HCEC 1CT (cell line): ENCODE data around the gene ALOXE3.
"Not testable (repeated sequence)": the region's sequence is repeated elsewhere in the genome, so short reads cannot be mapped to it uniquely, and the experiment has no call there.

Experiments used
- DNase-seq: peaks from one replicate; pipeline ENCODE4 v3.0.0-alpha.2; 2017

ALOXE3 gene

DNA sequence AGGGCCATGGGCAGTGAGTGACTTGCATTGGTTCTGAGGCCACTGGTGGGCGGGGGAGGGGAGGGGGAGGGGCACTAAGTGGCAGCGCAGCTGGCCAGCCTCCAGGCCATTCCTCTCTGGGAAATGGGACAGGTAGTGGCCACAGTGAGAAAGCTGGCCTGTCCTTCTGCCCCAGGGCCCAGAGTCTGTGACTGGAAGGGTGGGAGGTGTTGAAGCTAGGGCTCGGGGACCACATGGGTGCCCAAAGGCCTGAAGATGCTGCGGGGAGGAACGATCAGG is 30.4 kb downstream of the ALOXE3 start:
- DNase-seq: no peak

DNA sequence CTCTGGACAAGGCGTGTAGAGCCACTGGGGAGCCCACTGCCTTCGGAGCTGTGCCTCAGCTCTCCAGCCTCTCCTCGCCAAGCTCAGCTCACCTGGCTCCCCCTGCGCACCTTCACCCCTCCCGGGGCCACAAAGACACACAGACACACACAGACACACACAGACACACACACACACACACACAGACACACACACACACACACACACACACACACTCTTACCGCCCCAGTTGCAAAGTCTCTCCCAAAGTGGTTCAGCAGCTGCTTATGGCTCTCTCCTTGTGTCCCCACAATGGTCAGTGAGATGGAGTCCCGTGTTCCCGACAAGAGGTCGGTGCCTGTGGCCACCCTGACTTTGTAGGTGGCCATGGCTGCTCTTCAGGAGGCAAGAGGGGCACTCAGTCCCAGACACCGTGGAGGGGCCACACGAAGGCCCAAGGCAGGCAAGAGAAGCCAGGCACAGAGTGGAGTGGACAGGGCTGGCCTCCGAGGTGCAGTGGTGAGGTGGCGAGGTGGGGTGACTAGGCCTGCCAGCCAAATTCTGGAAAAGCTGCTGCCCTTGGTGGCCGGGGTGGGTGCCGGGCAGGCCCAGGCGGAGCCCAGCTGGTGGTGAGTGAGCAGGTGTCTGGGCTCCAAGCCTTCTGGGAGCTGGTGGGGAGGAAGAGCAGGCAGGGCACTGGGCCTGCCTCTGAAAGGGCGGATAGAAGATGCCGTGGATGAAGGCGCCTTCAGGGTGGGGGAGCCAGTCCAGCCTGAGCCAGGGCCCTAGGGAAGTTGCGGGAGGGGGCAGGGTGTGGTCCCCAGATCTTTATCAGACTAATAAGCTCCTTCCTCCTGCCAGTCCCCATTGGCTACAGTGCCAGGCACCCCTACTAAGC is 31.0 kb downstream of the ALOXE3 start, which contains the start of gene ALOX12B:
Gene ALOX12B, minus strand, starts transcription at position 642 of the 877 bp plus-strand sequence. Its CDS starts 274 bp downstream, at position 368.
- DNase-seq: no peak

DNA sequence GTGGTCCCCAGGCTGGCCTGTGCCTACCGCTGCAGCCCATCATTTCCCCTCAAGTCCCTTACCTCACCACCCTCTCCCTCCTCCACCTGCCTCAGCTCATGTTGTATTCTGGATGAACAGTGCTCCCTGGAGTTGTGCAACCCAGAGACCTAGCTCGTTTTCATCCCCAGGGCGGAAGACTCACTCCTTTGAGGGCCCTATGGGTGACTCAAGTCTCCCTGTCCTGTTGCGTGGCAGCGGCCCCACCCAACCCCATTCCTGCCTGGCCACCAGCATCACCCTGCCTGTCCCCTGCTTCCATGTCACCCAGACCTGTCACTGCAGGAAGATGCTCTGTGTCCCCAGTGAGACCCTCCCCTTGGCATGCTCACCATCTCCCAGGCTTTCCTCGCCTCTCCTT is 34.1 kb downstream of the ALOXE3 start:
- no peak for DNase-seq

DNA sequence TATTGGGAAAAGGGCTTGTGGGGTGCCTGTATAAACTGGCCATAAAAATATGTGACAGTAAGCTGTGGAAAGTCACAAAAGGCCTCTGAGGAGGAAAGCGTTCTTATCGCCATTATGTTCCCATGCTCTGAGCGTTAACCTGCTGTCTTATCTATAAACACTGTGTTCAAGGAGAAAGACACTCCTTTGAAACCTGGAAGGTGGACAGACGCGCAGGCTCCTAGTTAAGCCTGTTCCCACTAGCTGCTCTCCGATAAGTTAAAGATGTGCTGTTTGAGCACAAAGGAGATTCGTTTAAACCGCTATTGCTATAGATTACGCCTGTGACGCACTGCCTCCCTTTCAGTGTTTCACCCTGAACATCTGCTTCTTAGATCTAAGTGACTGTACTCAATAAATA is 36.0 kb downstream of the ALOXE3 start:
- no peak for DNase-seq

- no peak for DNase-seq
Observed at GRCh38 chr17:8081876-8082275, 36.4 kb downstream of the ALOXE3 start.

DNA sequence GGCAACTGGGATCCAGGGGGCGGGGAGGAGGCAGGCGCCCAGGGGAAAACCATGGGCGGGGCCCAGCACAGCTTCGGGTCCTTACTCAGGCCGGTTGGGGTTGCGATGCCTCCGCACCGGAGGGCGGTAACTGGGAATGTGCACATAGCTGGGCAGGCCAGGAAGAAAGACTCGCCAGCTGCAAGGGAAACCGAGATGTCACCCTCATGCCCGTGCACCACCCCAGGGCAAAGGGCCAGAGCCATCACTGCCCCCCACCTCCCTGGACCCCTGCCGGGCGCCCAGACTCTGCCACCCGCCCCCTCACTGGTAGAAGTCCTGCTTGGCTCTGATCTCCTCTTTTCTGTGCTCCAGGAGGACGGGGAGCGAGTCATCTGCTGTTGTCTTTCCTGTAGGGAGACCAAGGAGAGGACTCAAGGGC is 37.5 kb downstream of the ALOXE3 start:
- DNase-seq: no peak

GRCh38 chr17:8080208-8080798 is 38.0 kb downstream of the ALOXE3 start:
- DNase-seq: no peak

DNA sequence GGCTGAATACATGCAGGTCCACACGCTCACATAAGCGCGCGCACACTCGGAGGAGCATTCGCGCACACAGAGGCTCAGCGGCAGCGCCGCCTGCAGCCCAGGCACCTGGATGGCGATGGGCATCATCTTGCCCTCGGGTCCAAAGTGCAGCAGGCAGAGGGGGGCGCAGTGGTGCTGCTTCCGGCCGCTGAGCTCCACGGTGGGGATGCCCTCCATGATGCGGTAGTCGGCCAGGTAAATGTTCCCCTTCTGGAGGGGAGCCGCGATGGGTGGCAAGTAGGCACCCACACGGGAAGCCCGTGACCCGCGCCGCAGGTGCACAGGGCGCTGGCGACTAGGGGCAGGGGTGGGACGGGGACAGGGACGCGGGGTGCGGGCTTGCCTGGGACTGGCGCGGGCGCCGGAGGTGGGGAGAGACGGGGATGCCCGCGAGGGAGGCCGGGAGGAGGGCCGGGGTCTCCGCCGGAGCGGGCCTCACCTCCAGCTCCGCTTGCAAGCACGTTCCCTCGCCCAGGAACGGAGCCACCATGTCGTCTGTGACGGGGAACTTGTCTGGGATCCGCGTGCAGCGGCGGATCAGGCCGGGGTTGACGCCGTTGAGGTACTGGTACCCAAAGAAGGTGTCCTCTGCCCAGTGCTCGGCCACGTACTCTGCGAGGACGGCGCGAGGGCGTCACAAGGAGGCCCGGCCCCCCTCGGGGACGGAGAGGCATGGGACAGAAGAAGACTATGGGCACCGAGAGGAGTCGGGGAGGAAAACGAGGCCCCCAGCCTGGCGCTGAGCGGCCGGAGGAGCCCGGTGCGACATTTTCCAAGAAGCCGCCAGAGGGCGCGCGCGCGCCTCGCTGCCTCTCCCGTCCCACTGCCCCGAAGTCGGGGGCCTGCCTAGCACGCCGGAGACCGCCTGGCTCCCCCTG is 38.8 kb downstream of the ALOXE3 start:
- peak; percentile 26 for DNase-seq

- DNase-seq: not testable (repeated sequence)
Observed at GRCh38 chr17:8077939-8078338, 40.4 kb downstream of the ALOXE3 start.

DNA sequence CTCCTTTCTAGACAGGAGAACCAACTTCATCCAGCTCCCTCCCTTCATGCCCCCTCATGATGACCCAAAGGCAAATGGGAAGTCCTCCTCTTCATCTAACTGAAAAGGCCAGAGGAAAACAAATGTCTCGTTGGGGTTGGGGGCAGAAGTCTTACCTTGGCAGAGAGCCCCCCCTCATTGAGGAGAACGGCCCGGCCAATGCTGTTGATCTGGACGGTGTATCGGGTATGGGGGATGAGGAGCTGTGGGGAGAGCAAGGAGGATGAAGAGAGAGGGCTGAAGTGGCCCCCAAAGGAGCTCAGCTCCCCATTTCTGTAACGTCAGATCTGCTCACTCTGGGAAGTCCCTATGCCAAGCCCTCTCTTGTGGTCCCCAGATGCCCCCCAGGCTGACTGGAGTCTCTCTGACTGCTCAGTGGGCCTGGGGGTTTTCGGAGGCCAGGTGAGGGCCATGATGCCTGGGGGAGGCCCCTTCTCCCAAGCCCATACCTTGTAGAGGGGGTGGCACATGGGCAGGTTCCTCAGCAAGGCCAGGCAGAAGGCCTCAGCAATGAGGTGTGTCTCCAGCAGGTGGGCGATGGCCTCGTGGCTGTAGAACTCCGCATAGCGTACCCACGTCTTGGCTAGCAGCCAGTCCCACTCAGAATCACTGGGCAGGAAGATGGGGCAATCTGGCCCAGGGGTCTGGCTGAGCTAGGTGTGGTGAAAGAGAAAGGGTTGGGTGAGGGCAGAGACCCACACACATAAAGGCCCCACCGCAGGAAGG is 41.6 kb downstream of the ALOXE3 start:
- no peak for DNase-seq

GRCh38 chr17:8075574-8076342 is 42.6 kb downstream of the ALOXE3 start:
- no peak for DNase-seq

GRCh38 chr17:8075081-8075480 is 43.2 kb downstream of the ALOXE3 start:
- no peak for DNase-seq

- no peak for DNase-seq
Observed at GRCh38 chr17:8074554-8074953, 43.8 kb downstream of the ALOXE3 start.

GRCh38 chr17:8073627-8074484 is 44.5 kb downstream of the ALOXE3 start:
- peak; percentile 42 for DNase-seq

DNA sequence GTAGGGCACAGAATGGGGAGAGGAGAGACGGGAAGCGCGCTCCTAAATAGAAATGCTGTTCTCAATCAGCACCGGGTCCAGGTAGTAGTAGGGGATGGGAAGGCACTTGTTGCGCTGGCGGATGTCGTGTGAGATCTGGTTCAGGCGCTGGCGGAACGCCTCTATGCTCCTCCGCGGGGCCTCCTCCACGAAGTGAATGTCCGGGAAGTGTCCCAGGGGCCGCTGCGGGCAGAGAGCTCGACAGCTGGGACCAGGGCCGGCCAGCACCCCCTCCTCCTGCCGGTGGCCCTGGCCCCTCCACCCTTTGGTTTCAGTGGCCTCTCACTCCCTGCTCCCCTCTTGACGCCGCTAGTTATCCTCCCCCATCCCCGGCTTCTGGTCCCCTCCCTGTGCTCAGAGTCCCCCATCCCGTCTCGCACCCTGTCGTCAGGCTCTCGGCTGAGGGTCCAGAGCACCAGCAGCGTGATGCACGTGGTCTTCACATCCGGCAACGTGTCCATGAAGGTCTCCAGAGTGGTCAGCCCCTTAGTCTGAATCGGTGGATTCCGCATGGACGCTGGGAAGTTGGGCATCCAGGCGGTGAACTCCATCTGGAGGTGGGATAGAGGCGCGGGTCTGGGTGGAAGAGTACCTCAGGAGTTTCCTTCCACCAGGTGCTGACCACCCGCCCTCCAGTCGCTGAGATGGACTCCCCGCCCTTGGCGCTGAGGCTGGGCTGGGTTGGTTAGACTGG is 45.4 kb downstream of the ALOXE3 start:
- no peak for DNase-seq

- DNase-seq: no peak
Observed at GRCh38 chr17:8072341-8072728, 46.0 kb downstream of the ALOXE3 start.

DNA sequence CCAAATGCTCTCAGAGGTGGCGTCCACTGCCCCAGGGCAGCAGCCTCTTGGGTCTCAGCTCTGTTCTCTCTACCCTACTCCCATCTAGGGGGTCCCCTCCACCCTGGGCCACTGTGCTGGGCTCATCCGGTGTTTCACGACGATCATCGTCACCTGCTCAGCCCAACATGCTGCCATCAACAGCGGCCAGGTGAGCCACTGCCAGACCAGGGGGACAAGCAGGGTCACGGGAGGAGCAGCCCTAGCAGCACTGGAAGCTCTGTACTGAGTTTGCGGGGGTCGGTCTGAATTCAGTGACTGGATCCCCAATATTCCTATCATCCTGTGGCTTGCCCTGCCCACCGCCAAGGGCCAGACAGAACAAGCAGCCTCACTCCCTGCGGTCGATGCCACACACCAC is 46.8 kb downstream of the ALOXE3 start:
- no peak for DNase-seq

- no peak for DNase-seq
Observed at GRCh38 chr17:8069587-8069860, 48.8 kb downstream of the ALOXE3 start.

- DNase-seq: no peak
Observed at GRCh38 chr17:8068736-8069586, 49.4 kb downstream of the ALOXE3 start.

DNA sequence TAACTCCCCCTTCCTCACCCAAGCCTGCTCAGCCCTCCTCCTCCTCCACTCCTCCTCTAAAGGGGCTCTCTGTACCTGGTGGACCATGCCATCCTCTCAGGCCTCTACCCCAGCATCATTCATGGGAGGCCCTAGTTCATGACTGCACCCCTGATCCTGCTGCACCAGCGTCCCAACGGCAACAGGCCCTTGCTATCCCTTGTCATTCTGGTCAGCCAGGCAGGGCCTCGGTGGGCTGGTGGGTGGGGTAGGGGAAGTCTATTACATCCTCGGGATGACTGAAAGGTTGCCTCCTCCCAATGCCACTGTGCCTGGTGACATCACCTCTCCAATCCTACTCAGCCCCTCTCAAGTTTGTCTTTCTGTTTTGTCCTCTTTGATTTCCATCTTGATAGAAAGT is 50.5 kb downstream of the ALOXE3 start:
- no peak for DNase-seq
